Colonic mucosa (tissue), 4 donors: ENCODE results near the gene CARHSP1. TPM values are rescaled to one million over a fixed set of nuclear protein-coding genes. Genes with fewer than 3 reads are reported as not detected.

Experiments used
- DNase-seq: peaks from one replicate; pipeline ENCODE4 v3.0.0-alpha.2; 2020
- H3K27ac ChIP-seq: fragments of 200-600 bp; one replicate; pipeline ENCODE4 v1.8.0; 2021
- H3K27me3 ChIP-seq: fragments of 200-600 bp; one replicate; pipeline ENCODE4 v1.8.0; 2021
- H3K36me3 ChIP-seq: fragments of 200-600 bp; one replicate; pipeline ENCODE4 v1.8.0; 2021
- H3K4me1 ChIP-seq: fragments of 200-600 bp; one replicate; pipeline ENCODE4 v1.8.0; 2021; ENCODE audit warnings: mild to moderate bottlenecking
- H3K4me3 ChIP-seq: fragments of 200-600 bp; one replicate; pipeline ENCODE4 v1.8.0; 2021
- H3K9ac ChIP-seq, 2 donors: one replicate each; pipeline ENCODE4 v1.7.0; 2013; ENCODE audit warnings: control low read depth in 2 of 2, low read depth in 2 of 2, low read length in 2 of 2
- H3K9me3 ChIP-seq: fragments of 200-600 bp; one replicate; pipeline ENCODE4 v1.8.0; 2021
- CTCF ChIP-seq: fragments of 200-600 bp; IDR thresholded peaks from one replicate; pipeline ENCODE4 v1.8.0; 2022; ENCODE audit warnings: antibody characterized with exemption, mild to moderate bottlenecking
- intact Hi-C: fragments of 100-400 bp; cut with DNase I; formaldehyde crosslinking; loops from one replicate; pipeline ENCODE4 v1.14.1; 2022
- total RNA-seq, 2 donors: library from RNA; stranded (reverse); fragmentation: NEBNext Ultra II Directional in 1 of 2; extraction: Animal tissue kit (Norgen Biotek cat#: 25700) in 1 of 2; gene quantifications; one replicate each; pipeline ENCODE4 v1.2.1, GENCODE V29; 2021
- donor health status: healthy.
- donor health status: DM: no; HTN: no; CAD: no.
- donor health status: DM: no; HTN: no; CAD: no.

Gene CARHSP1
- total RNA-seq, 2 donors from 2014 or later: 75.7 to 77.9 TPM

GRCh38 chr16:8831450-8831849 is 37.4 kb downstream of the CARHSP1 start:
- no peaks in the 10 kb centered on the region for H3K4me1 ChIP-seq
- no peak for DNase-seq
- intact Hi-C loops: no loop called here
- no peak overlapping the region for H3K9ac ChIP-seq
- H3K9me3 ChIP-seq: no peaks in the 10 kb centered on the region
- H3K27ac ChIP-seq: no peak overlapping the region
- no peaks in the 10 kb centered on the region for H3K27me3 ChIP-seq
- peaks cover 10% of the 10 kb centered on the region for H3K36me3 ChIP-seq
- no peak overlapping the region for H3K4me3 ChIP-seq
- no peak for TF ChIP-seq CTCF

GRCh38 chr16:8828541-8829165 is 40.2 kb downstream of the CARHSP1 start:
- TF ChIP-seq CTCF: no peak
- intact Hi-C loops: no loop called here
- no peak for DNase-seq
- Histone ChIP-seq H3K36me3 (peaks cover 10% of the 10 kb centered on the region), H3K4me1 (no peaks in the 10 kb centered on the region), H3K9me3 (no peaks in the 10 kb centered on the region), H3K4me3 (no peak overlapping the region), H3K27ac (no peak overlapping the region), H3K27me3 (no peaks in the 10 kb centered on the region), H3K9ac (no peak overlapping the region)

- peaks cover 15% of the 10 kb centered on the region for H3K36me3 ChIP-seq
- H3K9me3 ChIP-seq: no peaks in the 10 kb centered on the region
- TF ChIP-seq CTCF: no peak
Measured at GRCh38 chr16:8826278-8826879, 42.4 kb downstream of the CARHSP1 start.

GRCh38 chr16:8822403-8822802 is 46.4 kb downstream of the CARHSP1 start:
- Histone ChIP-seq H3K36me3 (peaks cover 18% of the 10 kb centered on the region), H3K4me1 (no peaks in the 10 kb centered on the region), H3K27ac (no peak overlapping the region), H3K27me3 (no peaks in the 10 kb centered on the region), H3K9ac (no peak overlapping the region), H3K9me3 (no peaks in the 10 kb centered on the region), H3K4me3 (no peak overlapping the region)
- DNase-seq: no peak
- no peak for TF ChIP-seq CTCF
- intact Hi-C loops: no loop called here

More at GRCh38 chr16:8826278-8826879, 42.4 kb downstream of the CARHSP1 start:
- intact Hi-C loops: no loop called here
- Histone ChIP-seq H3K4me3 (no peak overlapping the region), H3K27me3 (no peaks in the 10 kb centered on the region), H3K27ac (no peak overlapping the region), H3K4me1 (no peaks in the 10 kb centered on the region), H3K9ac (no peak overlapping the region)
- DNase-seq: no peak

GRCh38 chr16:8819411-8820034 is 49.3 kb downstream of the CARHSP1 start:
- intact Hi-C loops: no loop called here
- H3K4me1 ChIP-seq: no peaks in the 10 kb centered on the region

More at GRCh38 chr16:8819411-8820034, 49.3 kb downstream of the CARHSP1 start:
- Histone ChIP-seq H3K27ac (no peak overlapping the region), H3K27me3 (no peaks in the 10 kb centered on the region), H3K9me3 (no peaks in the 10 kb centered on the region), H3K9ac (no peak overlapping the region), H3K36me3 (peaks cover 19% of the 10 kb centered on the region), H3K4me3 (no peak overlapping the region)
- no peak for DNase-seq
- no peak for TF ChIP-seq CTCF
